Vagina (tissue), 2 donors: ENCODE measurements around the gene PTPRG. TPM values are rescaled to one million over a fixed set of nuclear protein-coding genes. Genes with fewer than 3 reads are reported as not detected.
"Not testable (repeated sequence)": the region's sequence is repeated elsewhere in the genome, so short reads cannot be mapped to it uniquely, and the experiment has no call there.

Experiments used
- DNase-seq, 2 donors: peaks; one replicate each; pipeline ENCODE4 v3.0.0-alpha.2; 2017; ENCODE audit errors: extremely low spot score in 2 of 2
- H3K27ac ChIP-seq: fragments of 200-600 bp; sonication (generic); one replicate; pipeline ENCODE4 v1.5.1; 2019
- H3K27me3 ChIP-seq: fragments of 200-600 bp; sonication (generic); one replicate; pipeline ENCODE4 v1.5.1; 2019
- H3K36me3 ChIP-seq, 2 donors: fragments of 200-600 bp; sonication (generic); one replicate each; pipeline ENCODE4 v1.5.1; 2017 to 2019
- H3K4me1 ChIP-seq: fragments of 200-600 bp; sonication (generic); one replicate; pipeline ENCODE4 v1.5.1; 2019
- H3K4me3 ChIP-seq, 2 donors: fragments of 200-600 bp; sonication (generic); 1 replicate in 1 of 2; 2 replicates in 1 of 2; pipeline ENCODE4 v1.5.1; 2016 to 2019
- H3K9me3 ChIP-seq: fragments of 200-600 bp; sonication (generic); one replicate; pipeline ENCODE4 v1.5.1; 2019
- POLR2A ChIP-seq, 2 donors: fragments of 450-650 bp; IDR thresholded peaks; one replicate each; pipeline ENCODE4 v1.6.1; 2017; ENCODE audit warnings: antibody characterized with exemption in 2 of 2, mild to moderate bottlenecking in 2 of 2, moderate library complexity in 2 of 2
- POLR2AphosphoS5 ChIP-seq, 2 donors: sonication (generic); formaldehyde crosslinking; IDR thresholded peaks; one replicate each; pipeline ENCODE4 v1.9.0; 2017; ENCODE audit warnings: antibody characterized with exemption in 2 of 2, mild to moderate bottlenecking in 2 of 2, low read depth in 1 of 2; ENCODE audit not compliant: insufficient read depth in 1 of 2
- intact Hi-C: fragments of 100-400 bp; cut with DNase I; formaldehyde crosslinking; loops from one replicate; pipeline ENCODE4 v1.15.1; 2023
- total RNA-seq: library from RNA; depleted of rRNA; stranded (reverse); fragments of >200 nt; gene quantifications from one replicate; pipeline ENCODE4 v1.2.3, GENCODE V29; 2016
- TF ChIP-seq, protein P1 (sequence below), 3 experiments: fragments of 450-650 bp in 2 of 3; fragments of 200-600 bp in 1 of 3; sonication (generic) in 1 of 3; IDR thresholded peaks; one replicate each; pipeline ENCODE4 v1.5.1; 2017 to 2019; ENCODE audit warnings: antibody characterized with exemption in 3 of 3, mild to moderate bottlenecking in 2 of 3, moderate library complexity in 2 of 3

The PTPRG gene
- total RNA-seq, 1 donor from 2014 or later: 47.6 TPM

DNA sequence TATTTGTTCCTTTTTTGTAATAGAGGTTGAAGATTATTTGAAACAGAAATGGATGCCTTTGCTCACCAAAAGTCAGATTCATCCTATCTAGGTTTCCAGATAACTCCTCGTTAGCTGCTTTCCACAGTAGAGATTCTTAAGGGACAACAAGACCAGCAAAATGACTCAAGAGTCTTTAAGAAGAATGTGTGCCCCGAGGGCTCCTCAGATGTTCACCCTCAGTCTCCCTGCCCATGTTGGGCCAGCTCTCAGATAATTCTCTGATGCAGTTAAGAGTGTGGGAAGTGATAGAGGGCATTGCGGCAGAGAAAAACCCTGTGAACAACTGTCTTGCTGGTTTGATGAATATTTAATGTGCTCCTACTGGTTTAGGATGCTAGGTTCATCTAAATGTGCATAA lies 251.1 kb downstream of the PTPRG start:
- TF ChIP-seq, protein P1, sequence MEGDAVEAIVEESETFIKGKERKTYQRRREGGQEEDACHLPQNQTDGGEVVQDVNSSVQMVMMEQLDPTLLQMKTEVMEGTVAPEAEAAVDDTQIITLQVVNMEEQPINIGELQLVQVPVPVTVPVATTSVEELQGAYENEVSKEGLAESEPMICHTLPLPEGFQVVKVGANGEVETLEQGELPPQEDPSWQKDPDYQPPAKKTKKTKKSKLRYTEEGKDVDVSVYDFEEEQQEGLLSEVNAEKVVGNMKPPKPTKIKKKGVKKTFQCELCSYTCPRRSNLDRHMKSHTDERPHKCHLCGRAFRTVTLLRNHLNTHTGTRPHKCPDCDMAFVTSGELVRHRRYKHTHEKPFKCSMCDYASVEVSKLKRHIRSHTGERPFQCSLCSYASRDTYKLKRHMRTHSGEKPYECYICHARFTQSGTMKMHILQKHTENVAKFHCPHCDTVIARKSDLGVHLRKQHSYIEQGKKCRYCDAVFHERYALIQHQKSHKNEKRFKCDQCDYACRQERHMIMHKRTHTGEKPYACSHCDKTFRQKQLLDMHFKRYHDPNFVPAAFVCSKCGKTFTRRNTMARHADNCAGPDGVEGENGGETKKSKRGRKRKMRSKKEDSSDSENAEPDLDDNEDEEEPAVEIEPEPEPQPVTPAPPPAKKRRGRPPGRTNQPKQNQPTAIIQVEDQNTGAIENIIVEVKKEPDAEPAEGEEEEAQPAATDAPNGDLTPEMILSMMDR (IDR thresholded peaks at IDR 0.05): no peak
- no peak for TF ChIP-seq POLR2A (IDR thresholded peaks at IDR 0.05)
- no peak for TF ChIP-seq POLR2AphosphoS5 (IDR thresholded peaks at IDR 0.05; ENCODE audit: insufficient read depth in 1 of 2, low read depth in 1 of 2)
- no peaks in the 10 kb centered on the region for H3K36me3 ChIP-seq
- H3K27me3 ChIP-seq: no peaks in the 10 kb centered on the region
- intact Hi-C loops: no loop called here
- no peaks in the 10 kb centered on the region for H3K9me3 ChIP-seq
- no peak overlapping the region for H3K4me3 ChIP-seq
- no peak for DNase-seq
- no peak overlapping the region for H3K27ac ChIP-seq
- peaks cover 34% of the 10 kb centered on the region for H3K4me1 ChIP-seq

- Histone ChIP-seq H3K9me3 (no peaks in the 10 kb centered on the region), H3K4me1 (peaks cover 23% of the 10 kb centered on the region), H3K27ac (no peak overlapping the region), H3K36me3 (no peaks in the 10 kb centered on the region), H3K4me3 (no peak overlapping the region), H3K27me3 (no peaks in the 10 kb centered on the region)
- TF ChIP-seq POLR2AphosphoS5 (IDR thresholded peaks at IDR 0.05; ENCODE audit: insufficient read depth in 1 of 2, low read depth in 1 of 2): no peak
- TF ChIP-seq POLR2A (IDR thresholded peaks at IDR 0.05): no peak
- TF ChIP-seq, protein P1 (IDR thresholded peaks at IDR 0.05): no peak
- DNase-seq: no peak
- intact Hi-C loops: no loop called here
These were observed 252.3 kb downstream of the PTPRG start for GRCh38 chr3:61813636-61814035.

GRCh38 chr3:61814674-61815073 lies 253.3 kb downstream of the PTPRG start:
- Histone ChIP-seq H3K9me3 (no peaks in the 10 kb centered on the region), H3K27me3 (no peaks in the 10 kb centered on the region), H3K36me3 (no peaks in the 10 kb centered on the region), H3K27ac (no peak overlapping the region), H3K4me1 (peaks cover 12% of the 10 kb centered on the region), H3K4me3 (no peak overlapping the region)
- intact Hi-C loops: no loop called here
- TF ChIP-seq, protein P1 (IDR thresholded peaks at IDR 0.05): no peak
- TF ChIP-seq POLR2AphosphoS5 (IDR thresholded peaks at IDR 0.05; ENCODE audit: insufficient read depth in 1 of 2, low read depth in 1 of 2): no peak
- TF ChIP-seq POLR2A (IDR thresholded peaks at IDR 0.05): no peak
- DNase-seq: no peak

- H3K9me3 ChIP-seq, DNase-seq, H3K36me3 ChIP-seq, H3K4me3 ChIP-seq, H3K27me3 ChIP-seq, H3K4me1 ChIP-seq, H3K27ac ChIP-seq, intact Hi-C loops: not testable (repeated sequence)
These were observed 254.9 kb downstream of the PTPRG start for GRCh38 chr3:61816304-61816703.

DNA sequence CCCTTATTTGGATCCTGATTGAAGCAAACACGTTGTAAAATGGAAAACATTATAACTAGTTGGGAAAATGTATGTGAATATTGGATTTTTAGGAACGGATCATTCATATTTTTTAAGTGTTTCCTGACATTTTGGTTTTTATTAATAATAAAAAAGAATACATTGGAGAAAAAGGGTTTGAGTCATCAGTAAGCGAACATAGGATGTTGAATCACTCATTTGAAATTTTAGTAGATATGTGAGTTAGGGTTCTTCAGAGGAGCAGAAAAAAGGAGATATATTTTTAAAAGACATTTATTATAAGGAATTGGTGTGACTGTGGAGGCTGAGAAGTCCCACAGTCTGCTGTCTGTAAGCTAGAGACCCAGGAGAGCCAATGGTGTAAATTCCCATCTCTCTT lies 258.5 kb downstream of the PTPRG start:
- Histone ChIP-seq H3K36me3 (no peaks in the 10 kb centered on the region), H3K27me3 (no peaks in the 10 kb centered on the region), H3K4me3 (no peak overlapping the region), H3K4me1 (peaks cover 13% of the 10 kb centered on the region), H3K9me3 (no peaks in the 10 kb centered on the region), H3K27ac (no peak overlapping the region)
- TF ChIP-seq POLR2AphosphoS5 (IDR thresholded peaks at IDR 0.05; ENCODE audit: insufficient read depth in 1 of 2, low read depth in 1 of 2) (no peak), POLR2A (IDR thresholded peaks at IDR 0.05) (no peak)
- TF ChIP-seq, protein P1 (IDR thresholded peaks at IDR 0.05): no peak
- no peak for DNase-seq
- intact Hi-C loops: no loop called here
